ENCODE results near the gene STMN1.

Gene STMN1

DNA sequence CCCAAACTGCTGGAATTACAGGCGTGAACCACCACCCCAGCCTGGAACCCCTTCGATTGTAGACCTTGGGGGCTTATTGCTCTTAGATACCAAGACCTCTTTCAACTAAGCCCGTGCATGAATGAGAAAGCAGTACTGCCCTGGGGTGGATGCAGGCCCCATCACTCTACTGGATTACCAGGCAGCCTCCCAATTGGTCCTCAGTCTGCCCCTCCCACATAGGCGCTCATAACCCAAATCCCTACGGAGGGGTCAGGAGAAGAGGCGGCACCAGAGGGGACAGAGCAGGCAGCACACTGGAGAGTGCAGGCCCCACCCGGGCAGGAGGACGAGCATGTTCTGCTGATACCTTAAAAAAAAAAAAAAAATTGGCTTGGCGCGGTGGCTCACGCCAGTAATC, 12.4 kb upstream of the STMN1 start:
- DNase-seq, result no peak

DNA sequence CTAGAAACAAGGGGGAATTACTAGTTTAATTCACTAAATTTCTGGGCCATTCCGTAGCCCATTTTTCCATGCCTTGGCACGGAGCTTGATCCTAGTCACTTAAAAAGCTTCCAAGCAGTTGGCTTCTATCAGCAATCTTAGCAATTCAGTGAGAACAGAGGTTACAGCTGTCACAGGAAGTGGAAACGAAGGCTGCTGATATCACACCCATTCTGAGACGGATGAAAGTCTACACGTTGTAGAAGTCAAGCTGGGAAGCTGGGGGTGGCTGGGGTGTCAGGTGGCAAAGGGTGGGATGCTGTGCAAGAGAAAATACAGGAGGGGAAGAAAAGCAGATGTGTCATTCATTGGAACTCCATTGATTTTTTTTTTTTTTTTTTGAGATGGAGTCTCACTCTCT, 11.8 kb upstream of the STMN1 start:
- peak; percentile 13 for DNase-seq

DNA sequence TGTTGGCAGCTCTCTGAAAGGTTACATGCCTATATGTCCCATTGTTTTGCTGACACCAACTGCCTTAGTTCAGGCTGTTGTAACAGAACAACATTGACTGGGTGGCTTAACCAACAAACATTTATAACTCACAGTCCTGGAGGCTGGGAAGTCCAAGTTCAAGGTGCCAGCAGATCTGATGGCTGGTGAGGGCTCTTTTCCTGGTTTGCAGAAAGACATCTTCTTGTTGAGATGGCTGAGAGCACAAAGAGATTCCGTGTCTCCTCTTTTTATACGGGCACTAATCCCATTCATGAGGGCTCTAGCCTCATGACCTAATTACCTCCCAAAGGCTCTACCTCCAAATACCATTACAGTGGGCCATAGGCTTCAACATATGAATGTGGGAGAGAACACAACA, 10.2 kb upstream of the STMN1 start:
- DNase-seq, result no peak

DNA sequence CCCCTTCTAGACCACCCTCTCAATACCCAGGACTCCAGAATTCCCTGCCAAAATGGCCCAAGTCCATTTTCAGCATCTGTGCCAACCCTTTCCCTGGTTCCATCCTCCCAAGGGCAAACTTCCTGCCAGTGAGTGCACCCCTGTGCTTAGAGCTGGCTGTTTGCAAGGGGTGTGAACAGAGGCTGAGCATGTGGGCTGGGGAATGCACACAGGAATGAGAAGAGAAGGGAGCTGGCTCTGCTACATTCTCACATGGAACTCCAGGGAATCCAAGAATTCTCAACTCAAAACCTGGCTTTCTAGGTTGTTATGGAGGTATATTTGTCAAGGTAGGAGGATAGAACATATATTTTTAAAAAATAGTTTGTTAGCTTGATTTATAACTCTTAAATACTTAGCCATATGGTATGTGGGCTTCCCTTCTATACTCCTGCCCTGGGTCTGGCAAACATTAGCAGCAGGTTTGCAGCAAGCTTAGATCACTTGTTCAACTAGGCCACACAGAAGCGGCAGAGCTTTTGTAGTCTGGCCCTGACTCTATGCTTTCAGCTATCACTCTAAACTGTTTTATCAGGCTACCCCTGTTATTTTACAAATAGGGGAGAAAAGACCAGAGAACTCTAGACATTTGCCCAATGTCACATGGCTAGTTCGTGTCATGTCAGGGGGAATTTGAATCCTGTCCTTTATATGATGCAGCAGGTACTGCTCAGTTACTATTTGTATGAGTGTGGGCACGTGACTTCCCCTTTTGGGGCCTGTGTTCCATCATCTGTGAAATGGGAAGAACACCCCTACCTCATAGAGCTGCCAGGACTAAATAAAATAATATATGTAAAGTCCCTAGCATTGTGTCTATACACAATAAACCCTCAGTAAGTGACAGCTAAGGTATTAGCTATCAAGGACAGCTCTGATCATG, 8.1 kb upstream of the STMN1 start:
- no peak for DNase-seq

DNA sequence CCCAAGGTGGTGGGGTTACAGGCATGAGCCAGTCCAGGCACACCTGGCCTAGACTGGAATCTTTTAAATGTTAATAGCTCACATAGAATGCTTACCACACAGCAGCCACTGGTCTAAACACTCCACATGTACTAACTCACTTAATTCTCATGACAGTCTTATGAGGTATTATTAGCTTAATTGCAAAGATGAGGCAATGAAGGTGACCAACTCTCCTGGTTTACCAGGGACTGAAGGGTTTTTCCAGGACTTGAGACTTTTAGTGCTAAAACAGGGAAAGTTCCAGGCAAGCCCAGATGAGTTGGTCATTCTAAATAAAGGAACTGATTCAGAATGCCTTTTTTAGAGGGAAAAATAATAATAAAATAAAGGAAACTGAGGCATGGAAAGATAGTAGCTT, 7.0 kb upstream of the STMN1 start:
- no peak for DNase-seq

DNA sequence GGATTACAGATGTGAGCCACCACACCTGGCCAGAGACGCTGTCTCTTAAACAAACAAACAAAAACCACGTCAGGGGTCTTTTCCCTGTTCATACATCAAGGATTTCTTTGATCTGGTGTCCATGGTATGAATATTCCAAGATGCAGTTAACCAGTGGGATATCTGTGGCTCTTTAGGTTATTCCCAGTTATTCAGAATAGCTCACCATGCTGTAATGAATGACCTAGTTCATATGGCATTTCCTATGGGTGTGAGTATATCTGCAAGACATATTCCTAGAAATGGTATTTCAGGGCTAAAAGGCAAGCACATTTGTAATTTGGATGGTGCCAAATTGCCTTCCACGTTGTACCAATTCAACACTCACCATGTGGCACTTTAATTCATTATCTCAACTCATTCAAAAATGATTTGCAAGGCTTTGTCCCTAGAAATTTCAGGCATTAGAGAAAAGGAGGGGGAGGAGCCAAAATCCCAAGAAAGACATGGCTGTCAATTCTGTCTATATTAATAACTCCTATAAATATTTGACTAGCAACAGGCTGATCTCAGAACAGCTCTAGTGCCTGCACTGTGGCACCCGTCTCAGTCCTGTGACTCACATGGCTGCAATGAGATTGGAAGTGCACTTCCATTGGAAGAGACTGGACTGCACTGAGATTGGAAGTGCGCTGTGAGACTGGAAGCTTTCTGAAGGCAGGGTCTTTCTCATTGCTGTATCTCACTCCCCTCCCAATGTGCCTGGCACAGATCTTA, 6.0 kb upstream of the STMN1 start:
- no peak for DNase-seq

DNA sequence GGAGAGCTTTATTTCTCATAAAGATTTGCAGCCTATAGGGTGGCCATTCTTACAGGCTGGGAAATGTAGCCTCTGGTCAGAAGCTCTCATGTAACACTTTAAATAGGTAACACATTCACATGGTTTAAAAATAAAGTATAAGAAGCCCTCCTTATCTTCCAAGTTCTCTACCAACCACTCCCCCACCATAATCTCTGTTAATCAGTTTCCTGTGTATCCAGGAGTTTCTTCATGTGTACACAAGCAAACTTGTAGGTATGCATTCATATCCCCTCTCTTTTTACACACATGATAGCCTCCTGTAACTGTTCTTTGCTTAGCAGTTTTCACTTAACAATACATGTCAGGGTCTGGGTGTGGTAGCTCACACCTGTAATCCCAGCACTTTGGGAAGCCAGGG, 4.9 kb upstream of the STMN1 start:
- no peak for DNase-seq

DNA sequence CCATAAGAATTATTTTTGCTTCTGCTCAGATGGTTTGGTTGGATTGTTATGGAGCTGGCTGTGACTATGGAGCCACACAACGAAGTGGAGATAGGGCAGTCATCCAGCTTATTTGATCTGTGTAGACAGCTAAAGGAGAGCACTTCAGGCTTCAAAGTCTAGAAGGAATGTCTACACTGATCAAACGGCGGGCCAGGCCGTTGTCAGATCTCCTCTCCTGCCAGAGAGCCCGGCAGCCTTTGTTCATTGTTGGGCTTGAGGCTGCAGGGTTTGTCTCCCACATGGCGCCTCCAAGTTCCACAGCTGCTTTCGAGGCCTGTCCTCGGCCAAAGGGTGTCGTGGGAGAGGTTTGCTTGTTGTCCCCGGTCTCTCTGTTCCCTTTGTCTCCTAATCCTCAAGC, 2.8 kb upstream of the STMN1 start:
- DNase-seq, result no peak

DNA sequence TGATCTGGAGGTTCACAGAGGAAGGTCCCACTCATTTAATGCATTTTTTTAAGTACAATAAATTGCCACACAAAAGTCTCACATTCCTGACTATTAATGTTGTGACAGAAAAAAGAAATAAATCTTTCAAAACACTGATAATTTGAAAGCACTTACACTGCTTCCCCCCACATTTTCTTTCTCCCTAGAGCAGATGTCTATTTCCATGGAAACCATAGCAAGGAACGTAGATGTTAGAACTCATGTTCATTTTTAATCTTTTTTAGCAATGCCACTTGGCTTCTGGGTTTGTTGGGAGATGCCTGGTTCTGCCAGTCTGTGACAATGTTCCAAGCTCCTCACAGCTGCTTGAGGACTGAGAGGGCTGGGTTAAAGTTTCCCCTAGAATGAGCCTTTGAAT, 1.9 kb upstream of the STMN1 start:
- DNase-seq, result no peak

DNA sequence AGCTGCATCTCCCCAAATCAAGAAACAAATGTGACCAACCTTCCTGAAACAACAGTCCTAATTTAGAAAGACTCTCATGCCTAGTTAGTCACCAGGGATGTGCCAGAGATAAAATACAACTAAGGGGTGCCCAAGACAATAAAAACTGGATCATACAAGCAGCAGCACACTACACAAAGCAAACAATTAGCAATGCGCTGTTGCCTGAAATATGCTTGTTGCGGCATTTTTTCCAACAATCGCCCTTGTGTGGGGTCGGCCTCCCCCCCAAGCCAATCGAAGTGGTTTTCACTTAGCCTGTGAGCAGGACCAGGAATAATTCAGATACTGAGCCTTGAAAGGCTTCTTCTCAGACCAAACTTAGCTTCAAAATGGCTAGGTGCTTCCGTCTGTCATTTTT, 1.4 kb upstream of the STMN1 start:
- DNase-seq, result no peak

DNA sequence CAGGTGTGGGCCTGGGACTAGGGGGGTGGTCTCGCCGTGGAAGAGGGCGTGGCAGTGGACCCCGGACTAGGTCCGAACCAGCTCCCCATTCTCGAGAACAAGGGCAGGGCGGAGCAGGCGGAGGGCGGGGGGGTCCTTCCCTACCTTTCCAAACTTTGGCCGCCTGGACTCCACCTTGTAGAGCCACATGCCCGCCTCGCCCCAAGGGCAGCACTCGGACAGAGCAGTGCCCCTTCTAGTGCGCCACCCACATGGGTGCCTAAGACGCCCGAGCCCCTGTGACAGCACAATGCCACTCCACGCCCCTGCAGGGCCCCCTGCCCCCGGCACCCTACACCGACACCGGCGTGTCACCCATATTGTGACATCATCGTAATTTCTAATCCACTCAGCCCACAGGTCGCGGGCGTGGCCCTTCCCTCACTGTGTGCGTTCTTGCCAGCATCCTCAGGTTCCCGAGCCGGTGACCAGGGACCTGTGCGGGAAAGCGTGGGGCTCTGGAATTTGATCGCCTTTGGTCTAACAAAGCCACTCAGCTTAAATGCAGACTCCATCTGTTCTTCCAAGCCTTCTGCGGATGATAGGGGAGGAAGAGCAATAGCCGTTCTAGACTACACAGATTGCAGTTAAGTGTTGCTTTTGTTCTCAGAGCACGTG, 553 bp upstream of the STMN1 start:
- DNase-seq, result peak; percentile 6

DNA sequence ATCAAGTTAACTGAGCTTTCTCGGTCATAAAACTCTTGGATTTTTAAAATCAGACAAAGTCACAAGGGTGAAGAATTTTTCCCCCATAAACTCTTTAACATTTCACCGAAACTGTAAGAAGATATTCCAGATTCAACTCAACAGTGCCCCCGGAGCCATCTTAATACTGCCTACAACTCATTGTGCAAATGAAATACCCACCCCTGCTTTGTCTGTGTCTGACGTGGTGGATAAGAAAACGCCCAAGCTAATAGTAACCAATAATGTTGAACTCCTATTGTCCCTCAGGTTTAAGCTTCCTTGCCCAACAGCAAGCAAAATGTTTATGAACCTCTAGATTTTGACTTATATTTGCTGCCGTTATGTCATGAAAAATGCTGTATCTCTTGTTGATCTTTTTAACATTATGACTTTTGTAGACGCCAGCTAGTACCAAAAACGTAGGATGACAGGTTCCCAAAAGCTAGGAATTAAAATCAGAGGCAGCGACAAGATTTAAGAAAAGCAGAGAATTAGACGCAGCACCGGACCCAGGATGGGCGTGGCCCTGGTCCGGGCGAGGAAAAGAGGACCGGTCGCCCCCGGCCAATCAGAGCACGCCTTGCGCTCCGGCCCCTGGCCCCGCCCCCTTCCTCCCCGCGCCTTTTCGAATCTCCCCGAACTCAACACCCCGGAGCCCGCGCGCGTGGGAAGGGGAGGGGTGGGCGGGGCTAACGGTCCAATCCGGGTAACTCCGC, 1.1 kb downstream of the STMN1 start:
- peak; percentile 92 for DNase-seq

DNA sequence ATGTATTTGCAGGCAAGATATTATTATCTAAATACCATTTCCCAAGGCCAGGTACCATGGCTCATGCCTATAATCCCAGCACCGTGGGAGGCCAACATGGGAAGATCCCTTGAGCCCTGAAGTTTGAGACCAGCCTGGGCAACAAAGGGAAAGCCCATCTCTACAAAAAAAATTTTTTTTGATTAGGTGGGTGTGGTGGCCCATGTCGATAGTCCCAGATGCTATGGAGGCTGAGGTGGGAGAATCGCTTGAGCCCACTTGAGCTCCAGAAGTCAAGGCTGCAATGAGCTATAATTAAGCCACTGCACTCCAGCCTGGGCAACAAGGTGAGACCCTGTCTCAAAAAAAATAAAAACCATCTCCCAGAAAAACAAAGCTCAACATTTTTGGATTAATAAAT, 2.2 kb downstream of the STMN1 start:
- DNase-seq, result no peak

DNA sequence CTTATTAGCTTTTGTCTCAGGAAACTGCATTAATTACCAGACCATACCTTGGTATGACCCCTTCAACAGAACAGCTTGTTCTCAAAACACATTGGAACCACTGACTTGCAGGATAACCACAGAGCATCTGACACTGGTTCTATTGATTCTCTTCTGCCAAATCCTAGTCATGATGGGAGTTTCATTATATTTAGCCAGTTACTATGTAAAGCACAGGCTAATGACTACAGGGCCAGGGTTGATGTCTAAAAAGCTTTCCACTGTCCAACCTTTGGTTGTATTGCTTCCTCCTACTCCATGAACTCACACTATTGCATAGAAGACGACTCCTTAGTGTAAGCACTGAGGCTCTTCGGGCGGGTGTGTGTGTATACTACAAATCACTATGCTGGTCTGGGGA, 3.8 kb downstream of the STMN1 start:
- no peak for DNase-seq

DNA sequence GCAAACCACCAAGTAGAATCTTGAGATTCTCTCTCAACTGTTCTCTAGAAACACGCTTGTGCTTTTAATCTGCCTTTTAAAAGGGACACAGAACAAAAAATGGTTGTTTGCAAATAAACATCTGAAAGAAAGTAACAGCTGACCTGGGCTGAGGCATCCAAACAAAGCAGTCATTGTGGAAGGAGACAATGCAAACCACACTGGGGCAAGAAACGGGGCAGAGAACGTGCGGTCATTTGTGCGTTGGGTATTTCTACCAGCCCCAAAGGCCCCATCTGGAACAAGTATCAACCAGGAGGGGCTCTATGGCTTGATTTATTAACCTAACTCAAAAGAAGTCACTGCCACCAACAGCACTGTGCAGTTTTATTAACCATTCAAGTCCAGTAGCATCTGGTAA, 6.0 kb downstream of the STMN1 start:
- DNase-seq, result no peak

DNA sequence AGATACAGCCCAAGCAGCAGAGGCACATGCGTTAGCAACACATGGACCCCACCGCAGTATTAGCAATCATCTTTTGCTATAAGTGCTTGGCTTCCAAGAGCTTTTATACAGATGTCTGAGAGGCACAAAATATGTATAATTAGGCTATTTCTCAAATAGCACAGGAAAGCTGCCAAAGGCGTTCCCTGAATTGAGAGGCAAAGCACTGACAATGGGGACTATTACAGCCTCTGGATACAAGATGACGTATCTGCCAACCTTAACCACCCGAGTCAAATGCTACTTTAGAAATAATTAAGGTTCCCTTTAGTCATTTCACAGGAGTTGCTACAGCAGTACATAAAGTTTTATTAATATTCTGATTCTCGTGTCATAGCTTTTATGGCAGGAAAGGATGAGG, 6.4 kb downstream of the STMN1 start:
- no peak for DNase-seq

DNA sequence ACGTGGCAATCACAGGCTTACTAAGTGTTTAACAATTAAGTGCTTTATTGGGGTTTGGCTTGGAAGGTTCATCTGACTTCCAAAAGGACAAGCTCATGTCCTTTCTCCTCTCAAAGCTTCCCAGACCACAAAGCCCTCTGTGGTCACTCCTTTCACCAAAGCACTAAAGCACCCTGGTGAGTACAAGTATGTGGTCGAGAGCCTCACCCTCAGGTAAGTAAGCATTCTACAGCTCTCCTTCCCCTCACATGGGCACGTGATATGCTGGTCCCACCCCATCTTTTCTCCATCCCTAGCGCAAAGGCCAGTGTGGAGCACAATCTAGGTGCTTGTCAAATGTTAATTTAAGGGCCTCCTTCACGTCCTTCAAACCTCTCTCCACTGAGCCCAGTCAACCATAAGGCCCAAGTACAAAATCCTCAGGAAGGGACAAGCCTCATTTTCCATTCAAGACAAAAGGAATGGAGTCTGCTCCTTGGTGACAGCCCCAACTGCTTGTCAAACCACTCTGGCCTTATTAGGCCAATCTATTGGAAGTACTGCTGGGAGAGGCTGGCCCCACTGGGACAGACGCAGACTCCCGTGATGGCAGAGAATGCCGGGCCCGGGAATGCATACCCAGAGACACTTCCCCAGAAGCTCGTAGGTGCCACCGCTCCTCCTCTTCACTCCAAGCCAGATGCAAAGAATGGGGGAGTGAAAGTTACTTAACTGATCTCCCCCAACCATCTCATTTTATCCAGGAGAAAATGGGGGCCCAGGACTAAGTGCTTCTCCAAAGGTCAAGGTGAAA, 7.8 kb downstream of the STMN1 start:
- no peak for DNase-seq

DNA sequence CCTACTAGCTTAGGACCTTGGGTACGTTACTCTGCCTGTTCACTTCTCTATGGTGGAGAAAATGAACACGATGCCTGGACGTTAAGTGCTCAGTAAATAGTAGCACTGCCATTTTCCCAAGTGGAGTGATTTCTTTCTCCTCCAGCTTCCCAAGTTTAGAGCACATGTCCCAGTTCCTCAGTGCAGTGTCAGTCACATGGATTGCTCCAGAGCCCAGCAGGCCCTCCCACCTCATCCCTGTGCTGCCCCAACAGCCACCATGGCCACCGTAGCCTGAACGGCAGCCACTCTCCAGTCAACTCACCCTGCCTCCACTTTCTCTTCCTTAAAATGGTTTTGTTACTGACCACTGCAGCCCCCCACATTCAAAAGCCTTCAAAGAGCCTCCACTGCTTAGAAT, 8.5 kb downstream of the STMN1 start:
- DNase-seq, result no peak

DNA sequence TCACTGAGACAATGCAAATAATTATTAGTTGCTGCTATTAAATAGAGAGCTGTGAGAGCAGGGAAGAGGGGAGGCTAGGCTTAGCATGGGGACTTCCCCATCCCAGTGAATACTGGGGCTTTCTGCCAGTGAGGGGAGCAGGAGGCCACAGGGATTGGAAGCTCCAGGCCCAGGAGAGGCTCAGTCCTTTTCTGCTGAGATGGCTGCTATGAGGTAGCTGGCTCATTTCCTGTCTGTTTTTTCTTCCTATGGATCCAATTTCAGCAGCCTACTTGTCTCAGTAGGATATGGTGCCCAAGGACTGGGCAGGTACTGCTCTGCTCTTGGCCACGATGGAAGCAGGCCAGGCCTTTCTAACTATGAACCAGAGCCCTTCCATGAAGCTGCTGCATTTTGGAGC, 10.0 kb downstream of the STMN1 start:
- DNase-seq, result no peak

DNA sequence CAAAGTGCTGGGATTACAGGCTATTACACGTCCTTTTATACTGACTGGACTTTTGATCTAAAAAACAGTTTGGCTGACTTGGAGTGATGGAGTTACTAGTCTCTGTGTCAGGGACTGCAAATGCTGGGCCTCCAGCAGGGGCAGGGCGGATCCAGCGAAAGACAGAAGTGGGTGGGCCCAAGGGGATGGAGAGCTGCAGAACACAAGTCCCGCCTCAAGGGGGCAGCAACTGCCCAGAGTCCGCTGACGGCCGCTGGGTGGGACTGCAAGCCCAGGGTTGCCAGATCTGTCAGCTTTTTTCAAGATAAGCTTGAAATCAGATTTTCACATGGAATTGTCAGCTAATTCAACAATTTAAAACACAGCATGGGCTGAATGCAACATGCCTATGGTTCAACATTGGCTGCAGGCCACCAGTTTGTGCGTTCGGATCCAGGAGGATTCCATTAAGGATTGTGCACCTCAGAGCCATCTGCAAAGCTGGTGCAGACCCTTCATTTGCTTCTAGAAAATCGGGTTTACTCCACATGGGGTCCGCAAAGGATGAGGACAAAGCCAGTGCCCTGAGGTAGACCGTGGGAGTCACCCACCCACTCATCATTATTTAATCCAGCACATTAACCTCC, 10.7 kb downstream of the STMN1 start:
- DNase-seq, result peak; percentile 93

DNA sequence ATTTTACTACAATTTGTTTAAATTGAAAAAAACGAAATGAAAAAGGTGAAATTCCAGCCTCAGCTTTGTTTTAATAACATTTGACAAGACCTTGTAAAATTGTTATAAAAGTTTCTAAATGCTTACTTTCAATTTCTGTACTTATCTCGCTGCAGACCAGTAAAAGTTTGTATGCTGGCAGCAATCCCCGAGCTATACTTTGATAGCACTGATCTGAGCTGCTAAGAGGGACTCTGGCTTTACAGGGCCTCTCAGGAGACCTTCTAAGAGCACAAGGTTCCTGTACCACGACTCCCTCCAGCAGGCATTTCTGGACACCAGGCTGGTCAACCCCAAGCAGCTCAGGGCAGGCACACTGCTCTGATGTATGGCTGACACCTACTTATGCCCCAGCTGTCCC, 13.1 kb downstream of the STMN1 start:
- DNase-seq, result no peak

DNA sequence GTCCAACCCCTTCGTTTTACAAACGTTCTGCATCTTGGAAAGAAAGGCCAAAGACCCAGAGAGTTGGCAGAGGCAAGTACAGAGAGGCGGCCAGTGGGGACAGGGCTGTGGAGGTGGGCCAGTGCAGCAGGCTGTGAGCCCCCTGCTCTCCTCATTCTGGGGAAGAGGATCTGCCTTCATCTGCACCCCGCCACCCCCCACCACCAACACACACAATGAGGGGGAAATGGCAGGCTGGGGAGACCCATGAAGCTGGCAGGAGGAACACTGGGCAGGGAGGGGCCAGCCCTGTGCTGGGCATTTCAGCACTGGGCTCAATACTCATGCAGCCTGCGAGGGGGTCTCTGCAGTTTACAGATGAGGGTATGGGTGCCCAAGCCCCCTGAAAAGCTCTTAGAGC, 14.6 kb downstream of the STMN1 start:
- no peak for DNase-seq
